Measurements from ENCODE around the gene FHOD3.

Gene FHOD3

DNA sequence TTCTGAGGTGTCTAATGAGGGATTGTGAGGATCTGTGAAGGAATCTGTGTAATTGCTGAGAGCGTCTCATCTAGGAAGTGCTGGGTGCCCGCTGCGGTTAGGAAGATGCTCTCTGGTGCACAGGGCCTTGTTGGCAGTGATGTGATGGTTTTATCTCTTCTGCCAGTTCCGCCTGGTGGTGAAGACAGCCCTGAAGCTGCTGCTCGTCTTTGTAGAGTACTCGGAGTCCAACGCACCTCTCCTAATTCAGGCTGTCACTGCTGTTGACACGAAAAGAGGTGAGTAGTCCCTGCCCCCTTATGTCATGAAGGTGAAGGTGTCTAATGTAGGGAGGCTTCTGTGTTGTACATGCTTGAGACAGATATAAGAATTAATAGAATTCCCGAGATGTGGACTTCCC is 297.1 kb downstream of the FHOD3 start:
- TF ChIP-seq REST (IDR thresholded peaks at IDR 0.05; ENCODE audit: insufficient read depth in 1 of 2, low read depth in 2 of 2, low read length in 2 of 2) (no peak), POLR2AphosphoS5 (IDR thresholded peaks at IDR 0.05; ENCODE audit: low read depth, low read length) (no peak), TAF1 (IDR thresholded peaks at IDR 0.05; ENCODE audit: borderline replicate concordance, insufficient read depth, low read length) (no peak), FOXP2 (optimal IDR thresholded peaks at IDR 0.05; ENCODE audit: borderline replicate concordance, extremely low read depth, extremely low read length, insufficient read depth) (no peak), SIN3A (IDR thresholded peaks at IDR 0.05; ENCODE audit: borderline replicate concordance, insufficient read depth, low read length) (no peak)

DNA sequence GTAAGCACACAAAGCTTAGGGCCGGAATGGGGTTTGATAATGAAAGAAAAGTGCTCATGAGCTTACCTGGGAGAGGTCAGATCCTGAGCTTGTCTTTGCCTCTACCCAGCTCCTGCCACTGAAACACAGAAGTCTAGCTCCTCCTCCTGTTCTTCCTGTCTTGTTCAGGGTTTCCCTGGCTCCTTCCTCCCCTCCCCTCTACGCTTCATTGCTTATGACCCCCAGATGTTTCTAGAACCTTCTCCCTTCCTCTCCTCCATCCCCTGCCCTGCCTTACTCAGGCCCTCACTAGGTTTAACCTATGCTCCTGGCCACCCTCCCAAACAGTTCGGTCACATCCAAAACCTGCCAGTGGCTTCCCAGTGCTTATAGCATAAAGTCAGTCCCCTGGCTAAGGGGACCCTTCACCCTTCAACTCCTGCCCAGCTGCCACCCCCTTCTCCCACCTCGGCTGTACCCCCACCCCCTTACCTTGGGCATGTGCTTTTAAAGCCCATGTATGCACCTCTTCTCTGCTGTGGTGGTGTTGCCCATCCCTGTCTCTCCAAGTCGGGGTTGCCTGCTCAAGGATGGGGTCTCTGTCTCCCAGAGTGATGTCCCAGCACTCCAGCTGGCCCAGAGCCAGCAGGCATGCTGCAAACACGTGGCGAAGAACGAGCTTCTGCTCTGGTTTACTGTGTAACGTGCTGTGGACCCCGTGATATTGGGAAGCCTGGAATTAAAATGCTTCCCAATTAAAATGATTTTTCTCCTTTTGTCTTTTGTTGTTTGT is 297.7 kb downstream of the FHOD3 start:
- TF ChIP-seq SIN3A (IDR thresholded peaks at IDR 0.05; ENCODE audit: borderline replicate concordance, insufficient read depth, low read length) (no peak), REST (IDR thresholded peaks at IDR 0.05; ENCODE audit: insufficient read depth in 1 of 2, low read depth in 2 of 2, low read length in 2 of 2) (no peak), FOXP2 (optimal IDR thresholded peaks at IDR 0.05; ENCODE audit: borderline replicate concordance, extremely low read depth, extremely low read length, insufficient read depth) (no peak), POLR2AphosphoS5 (IDR thresholded peaks at IDR 0.05; ENCODE audit: low read depth, low read length) (no peak), TAF1 (IDR thresholded peaks at IDR 0.05; ENCODE audit: borderline replicate concordance, insufficient read depth, low read length) (no peak)

- TF ChIP-seq TAF1 (IDR thresholded peaks at IDR 0.05; ENCODE audit: borderline replicate concordance, insufficient read depth, low read length): no peak
- no peak for TF ChIP-seq POLR2AphosphoS5 (IDR thresholded peaks at IDR 0.05; ENCODE audit: low read depth, low read length)
- TF ChIP-seq REST (IDR thresholded peaks at IDR 0.05; ENCODE audit: insufficient read depth in 1 of 2, low read depth in 2 of 2, low read length in 2 of 2): no peak
Observed at GRCh38 chr18:36595818-36596215, 298.3 kb downstream of the FHOD3 start.

- no peak for TF ChIP-seq FOXP2 (optimal IDR thresholded peaks at IDR 0.05; ENCODE audit: borderline replicate concordance, extremely low read depth, extremely low read length, insufficient read depth)
- TF ChIP-seq SIN3A (IDR thresholded peaks at IDR 0.05; ENCODE audit: borderline replicate concordance, insufficient read depth, low read length): no peak
- no peak for TF ChIP-seq REST (IDR thresholded peaks at IDR 0.05; ENCODE audit: insufficient read depth in 1 of 2, low read depth in 2 of 2, low read length in 2 of 2)
- TF ChIP-seq POLR2AphosphoS5 (IDR thresholded peaks at IDR 0.05; ENCODE audit: low read depth, low read length): no peak
- no peak for TF ChIP-seq TAF1 (IDR thresholded peaks at IDR 0.05; ENCODE audit: borderline replicate concordance, insufficient read depth, low read length)
Observed at GRCh38 chr18:36597636-36598035, 300.1 kb downstream of the FHOD3 start.

Data from PFSK-1 (cell line).